GM18858 (cell line): Measurements from ENCODE around the gene ENOX1.
"Not testable (repeated sequence)": the region's sequence is repeated elsewhere in the genome, so short reads cannot be mapped to it uniquely, and the experiment has no call there.

ENCODE experiments used
- ATAC-seq: cut with Tn5 transposase; IDR thresholded peaks from one replicate; pipeline ENCODE4 v1.9.1; 2021; ENCODE audit not compliant: unreplicated experiment

Gene ENOX1

DNA sequence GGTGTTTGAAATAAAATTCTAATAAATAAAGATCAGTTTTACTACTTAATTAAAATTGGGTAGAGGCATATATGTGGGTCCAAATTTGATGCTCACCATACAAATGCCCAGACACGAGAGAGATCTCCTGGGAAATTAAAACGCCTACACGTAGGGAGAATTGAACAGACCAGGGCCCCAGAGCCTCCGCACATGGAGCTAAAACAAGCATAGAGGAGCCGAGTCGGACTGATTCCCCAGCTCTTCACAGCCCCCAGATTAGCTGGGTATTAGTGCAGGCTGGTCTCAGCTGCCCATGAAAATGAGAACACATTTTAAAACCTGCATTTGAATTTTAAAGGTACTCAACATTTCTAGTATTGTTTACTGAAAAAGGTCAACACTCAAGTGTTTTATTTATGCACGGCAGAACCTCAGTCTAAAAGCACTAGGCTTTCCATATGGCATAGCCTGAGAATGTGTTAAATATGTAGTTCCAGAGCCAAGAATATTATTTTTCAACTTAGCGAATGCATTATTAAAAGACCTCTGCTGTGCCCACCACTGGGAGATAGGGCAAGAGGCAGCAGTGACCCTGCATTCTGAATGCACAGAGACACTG is 344.8 kb downstream of the ENOX1 start:
- ATAC-seq = no peak

DNA sequence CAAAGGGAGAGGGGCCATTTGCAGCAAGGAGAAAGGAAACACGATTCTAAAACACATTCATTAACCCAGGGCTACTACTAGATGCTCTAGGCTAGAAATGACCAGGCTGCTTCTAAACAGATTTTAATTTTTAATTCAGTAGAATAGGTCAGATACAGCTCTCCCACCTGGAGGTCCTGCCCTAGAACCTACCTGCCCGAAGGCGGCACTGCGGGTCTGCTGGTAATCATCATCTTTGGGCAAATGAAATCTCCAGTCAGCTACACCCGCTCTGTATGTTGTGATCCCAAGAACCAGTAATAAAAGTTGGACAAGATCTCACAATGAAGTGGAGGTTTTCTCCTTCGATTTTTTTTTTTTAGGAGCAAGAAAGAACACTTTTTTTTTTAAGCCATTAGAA is 345.3 kb downstream of the ENOX1 start:
- no peak for ATAC-seq

DNA sequence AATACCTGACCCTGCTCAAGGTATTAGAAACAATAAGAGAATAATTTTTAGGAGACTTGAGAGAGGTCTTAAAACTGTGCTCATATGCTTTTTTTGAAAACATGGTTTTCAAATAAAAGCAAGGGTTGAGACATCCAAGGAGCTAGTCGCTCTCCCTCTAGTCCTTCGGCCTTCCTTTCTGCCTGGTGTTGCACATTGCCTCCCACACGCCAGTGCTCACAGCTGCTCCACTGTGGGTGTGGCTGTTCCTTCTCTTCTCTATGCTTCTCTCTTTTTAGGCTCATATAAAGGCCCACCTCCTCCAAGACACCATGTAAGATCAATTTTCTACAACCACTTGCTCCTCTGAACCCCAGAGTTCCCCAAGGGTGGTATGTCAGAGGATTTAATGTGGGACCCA is 352.6 kb downstream of the ENOX1 start:
- ATAC-seq = no peak

DNA sequence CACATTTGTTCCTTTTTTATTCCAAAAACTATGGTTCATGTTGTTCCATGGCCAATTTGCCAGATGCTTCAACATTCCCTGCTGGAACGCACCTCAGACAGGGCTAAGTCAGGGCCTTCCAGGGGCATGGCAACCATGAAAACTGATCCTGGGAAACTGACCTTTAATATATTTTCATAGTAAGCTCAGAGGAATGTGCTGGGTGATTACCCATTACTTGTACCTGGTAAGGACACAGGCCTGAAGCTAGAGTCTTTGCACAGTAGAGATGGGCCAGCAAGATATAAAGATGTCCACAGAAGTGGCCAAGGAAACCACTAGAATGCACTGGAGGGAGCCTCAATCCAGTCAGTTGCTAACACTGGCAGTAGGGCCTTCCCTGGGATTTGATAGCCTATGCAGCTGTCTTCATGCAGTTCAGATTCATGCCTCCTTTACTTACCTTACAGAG is 353.1 kb downstream of the ENOX1 start:
- ATAC-seq = no peak

DNA sequence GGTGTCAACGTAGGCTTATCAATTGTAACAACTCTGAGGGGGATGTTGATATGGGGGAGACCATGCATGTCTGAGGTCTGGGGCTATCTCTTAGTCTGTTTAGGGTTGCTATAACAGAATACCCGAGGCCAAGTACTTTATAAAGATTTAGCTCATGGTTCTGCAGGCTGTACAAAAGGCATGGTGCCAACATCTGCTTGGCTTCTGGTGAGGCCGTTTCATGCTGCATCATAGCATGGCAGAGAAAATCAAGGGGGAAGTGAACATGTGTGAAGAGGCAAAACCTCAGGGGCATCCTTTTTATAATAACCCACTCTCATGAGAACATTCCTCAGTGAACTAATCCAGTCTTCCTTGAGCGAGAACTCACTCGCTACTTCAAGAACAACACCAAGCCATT is 353.8 kb downstream of the ENOX1 start:
- ATAC-seq = no peak

DNA sequence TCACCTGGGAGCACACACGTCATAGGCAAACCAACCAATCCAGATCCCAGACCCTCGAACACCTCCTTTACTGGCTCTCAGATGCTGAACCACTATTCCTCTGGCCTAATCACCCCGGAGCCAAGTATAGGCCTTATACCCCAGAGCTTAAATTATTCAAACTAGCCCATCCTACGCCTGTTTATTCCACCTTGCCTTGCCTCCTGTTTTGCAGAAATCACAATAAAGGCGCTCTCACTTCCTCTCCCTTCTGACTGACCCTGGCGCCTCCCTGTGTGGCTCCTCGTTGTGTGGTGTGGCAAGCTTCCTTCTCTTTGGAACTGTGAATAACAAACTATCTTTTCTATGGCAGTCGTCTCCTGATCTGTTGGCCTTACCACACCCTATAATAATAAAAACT is 354.9 kb downstream of the ENOX1 start:
- no peak for ATAC-seq

DNA sequence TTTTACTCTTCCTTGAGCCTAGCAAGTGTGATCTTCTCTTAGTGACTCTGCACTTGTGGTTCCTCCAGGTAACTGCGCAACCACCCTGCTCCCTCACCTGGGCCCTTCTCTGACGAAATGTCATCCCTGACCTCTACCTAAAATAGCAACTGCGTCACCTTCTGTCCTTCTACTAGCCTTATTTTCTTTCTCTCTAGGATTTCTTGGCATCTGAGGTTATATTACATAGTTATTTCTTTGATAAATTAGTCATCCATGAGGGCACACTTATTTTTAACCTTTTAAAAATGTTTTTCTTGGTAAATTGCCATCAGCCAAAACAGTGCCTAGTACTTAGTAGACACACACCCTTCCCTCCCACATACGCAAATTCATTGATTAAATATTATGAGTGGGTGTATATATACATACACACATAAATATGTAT is 355.5 kb downstream of the ENOX1 start:
- ATAC-seq = no peak

DNA sequence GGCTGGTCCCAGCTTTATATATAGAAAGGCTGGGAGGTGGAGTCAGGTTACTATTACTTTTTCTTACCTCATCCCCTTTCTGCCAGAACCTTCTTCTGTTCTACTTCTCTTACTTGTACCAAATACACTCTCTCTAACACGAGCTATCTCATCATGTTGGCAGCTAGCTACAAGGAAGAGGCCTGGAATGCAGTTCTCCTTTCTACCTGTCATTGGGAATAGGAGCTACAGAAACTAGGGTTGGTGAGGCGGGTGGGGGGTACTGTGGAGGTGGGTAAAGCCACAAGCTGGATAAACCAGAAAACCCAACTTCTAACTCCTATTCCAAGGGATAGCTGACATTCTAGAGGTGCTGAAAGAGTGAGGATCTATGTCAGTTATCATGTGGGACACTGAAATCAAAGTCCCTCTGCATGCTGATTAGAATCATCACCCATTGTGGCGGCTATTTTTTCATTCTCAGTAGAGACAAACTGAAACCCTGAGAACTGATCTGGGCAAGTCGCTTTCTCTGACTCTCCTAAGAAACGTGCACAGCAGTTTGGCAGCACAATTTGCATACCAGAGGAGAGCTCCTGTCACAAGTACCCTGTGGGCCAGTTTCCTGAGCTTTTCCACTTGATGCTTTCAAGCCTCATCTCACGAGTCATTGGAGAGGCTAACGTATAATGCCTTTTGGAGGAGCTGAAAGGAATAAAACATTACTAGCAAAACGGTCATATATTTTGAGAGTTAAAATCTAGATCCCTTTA is 358.1 kb downstream of the ENOX1 start:
- no peak for ATAC-seq

DNA sequence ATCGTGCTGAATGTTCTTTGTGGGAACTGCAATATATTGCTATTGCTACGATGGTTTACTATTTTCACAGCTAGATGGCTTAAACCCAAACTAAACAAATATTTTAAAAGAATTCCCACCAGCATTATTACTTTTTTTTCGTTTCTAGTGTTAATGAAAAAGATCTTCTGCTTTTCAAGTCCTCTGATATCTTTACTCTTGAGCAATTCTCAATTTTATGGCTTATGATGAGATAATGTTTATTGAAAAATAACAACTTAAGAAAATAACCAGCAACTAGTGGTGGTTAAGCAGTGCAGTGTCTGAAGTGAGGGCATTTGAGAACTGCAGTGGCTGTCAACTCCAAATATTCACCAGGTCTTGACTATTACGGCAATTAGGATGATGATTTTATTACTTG is 360.4 kb downstream of the ENOX1 start:
- no peak for ATAC-seq

DNA sequence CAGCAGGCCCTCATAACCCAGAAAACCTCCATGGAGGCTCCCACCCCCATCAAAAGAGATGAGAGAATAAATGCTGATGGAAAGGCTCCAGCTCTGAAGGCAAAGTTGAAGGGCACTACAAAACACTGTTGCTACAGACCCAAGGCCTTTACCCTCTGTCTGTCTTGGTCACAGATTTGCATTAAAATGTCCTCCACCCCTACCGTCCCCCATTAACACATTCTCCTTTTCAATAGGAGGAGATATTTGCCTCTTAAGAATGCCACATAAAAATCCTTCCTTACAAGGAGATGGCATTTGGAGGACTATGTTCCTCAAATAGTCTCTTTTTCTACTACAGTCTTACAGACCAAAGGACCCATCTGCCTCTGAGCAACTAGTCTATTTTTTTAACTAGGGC is 361.5 kb downstream of the ENOX1 start:
- no peak for ATAC-seq

DNA sequence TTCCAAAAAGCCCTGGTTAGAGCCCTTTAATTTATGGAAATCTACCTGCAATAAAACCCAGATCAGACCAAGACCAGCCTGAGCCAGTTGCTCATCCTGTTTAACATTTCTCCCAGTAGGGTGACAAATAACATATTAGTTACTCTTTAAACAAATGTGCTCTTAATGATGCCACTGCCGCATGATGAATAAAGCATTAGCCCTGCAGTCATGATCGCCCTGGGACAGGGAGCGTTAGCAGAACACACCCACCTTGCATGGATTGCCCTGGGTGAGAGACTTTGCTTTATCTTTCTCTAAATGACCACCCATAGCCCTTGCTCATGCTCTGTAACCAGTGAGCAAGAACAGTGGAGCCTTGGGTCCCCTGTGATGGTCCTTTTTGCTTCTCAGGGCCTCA is 362.4 kb downstream of the ENOX1 start:
- no peak for ATAC-seq

DNA sequence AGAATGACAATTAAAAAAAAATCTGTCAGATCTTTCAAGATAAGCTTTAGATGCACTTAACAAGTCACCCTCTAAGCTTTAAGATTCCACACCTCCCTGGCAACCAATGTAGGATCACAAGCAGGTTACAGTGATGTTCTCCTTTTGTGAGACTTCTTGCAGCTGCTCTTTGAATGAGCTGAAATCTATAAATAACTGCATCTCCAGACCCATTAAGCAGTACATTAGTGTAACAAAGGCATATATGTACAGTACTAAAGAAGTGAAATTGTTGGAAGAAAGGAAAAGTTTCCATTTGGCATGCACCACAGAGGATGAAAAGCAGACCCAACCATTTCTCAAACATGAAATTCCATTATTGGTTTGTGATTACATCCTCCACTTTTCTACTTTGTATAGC is 364.7 kb downstream of the ENOX1 start:
- no peak for ATAC-seq

DNA sequence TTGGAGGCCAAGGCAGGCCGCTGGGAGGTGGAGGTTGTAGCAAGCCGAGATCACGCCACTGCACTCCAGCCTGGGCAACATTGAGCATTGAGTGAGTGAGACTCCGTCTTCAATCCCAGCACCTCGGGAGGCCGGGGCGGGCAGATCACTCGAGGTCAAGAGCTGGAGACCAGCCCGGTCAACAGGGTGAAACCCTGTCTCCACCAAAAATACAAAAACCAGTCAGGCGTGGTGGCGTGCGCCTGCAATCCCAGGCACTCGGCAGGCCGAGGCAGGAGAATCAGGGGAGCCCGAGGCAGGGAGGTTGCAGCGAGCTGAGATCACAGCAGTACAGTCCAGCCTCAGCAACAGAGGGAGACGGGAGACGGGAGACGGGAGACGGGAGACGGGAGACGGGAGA is 369.9 kb downstream of the ENOX1 start:
- not testable (repeated sequence) for ATAC-seq

DNA sequence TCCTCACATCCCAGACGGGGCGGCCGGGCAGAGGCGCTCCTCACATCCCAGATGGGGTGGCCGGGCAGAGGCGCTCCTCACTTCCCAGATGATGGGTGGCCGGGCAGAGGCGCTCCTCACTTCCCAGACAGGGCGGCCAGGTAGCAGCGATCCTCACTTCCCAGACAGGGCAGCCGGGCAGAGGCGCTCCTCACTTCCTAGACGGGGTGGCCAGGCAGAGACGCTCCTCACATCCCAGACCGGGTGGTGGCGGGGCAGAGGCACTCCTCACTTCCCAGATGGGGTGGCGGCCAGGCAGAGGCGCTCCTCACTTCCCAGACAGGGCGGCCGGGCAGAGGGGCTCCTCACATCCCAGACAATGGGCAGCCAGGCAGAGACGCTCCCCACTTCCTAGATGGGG is 370.4 kb downstream of the ENOX1 start:
- ATAC-seq = not testable (repeated sequence)

DNA sequence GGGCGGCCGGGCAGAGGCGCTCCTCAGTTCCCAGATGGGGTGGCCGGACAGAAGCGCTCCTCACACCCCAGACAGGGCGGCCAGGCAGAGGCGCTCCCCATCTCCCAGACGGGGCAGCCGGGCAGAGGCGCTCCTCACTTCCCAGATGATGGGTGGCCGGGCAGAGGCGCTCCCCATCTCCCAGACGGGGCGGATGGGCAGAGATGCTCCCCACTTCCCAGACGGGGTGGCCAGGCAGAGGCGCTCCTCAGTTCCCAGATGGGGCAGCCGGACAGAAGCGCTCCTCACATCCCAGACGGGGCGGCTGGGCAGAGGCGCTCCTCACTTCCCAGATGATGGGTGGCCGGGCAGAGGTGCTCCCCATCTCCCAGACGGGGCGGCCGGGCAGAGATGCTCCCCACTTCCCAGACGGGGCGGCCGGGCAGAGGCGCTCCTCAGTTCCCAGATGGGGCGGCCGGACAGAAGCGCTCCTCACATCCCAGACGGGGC is 370.8 kb downstream of the ENOX1 start:
- not testable (repeated sequence) for ATAC-seq

DNA sequence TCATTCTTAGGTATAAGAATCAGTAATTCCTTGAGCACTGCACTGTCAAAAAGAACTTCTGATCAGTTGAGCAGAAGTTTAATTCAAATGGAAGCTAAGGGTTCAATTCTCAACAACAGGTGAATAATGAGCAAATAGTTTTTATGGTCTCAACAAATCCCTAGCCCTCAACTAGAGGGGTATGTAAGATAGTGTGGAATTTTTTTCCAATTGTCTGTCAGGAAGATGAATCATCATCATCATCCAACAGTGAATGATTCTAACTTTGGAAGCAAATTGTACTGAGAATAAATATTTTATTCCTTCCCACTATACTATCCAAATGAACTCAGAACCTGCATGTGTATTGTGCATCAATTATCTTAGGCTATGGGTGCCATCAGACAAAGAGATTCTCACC is 372.7 kb downstream of the ENOX1 start:
- no peak for ATAC-seq

DNA sequence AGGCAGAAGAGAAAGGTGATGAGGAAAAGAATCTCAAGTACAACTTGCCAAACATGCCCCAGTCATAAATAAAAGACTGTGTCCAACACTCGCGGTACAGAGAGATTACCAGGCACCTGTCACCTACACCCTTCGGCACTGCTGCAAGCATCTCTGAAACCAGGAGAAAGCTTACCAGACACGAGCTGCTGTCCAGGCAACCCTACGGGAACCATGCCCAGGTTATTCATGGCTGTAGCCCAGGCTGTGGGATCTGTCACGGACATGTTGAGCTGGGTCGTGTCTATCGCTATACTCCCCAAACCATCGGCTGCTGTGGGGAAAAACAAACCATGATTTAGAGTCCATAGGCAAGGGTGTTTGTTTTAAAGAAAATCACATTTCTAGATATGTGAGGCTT is 375.0 kb downstream of the ENOX1 start:
- no peak for ATAC-seq

DNA sequence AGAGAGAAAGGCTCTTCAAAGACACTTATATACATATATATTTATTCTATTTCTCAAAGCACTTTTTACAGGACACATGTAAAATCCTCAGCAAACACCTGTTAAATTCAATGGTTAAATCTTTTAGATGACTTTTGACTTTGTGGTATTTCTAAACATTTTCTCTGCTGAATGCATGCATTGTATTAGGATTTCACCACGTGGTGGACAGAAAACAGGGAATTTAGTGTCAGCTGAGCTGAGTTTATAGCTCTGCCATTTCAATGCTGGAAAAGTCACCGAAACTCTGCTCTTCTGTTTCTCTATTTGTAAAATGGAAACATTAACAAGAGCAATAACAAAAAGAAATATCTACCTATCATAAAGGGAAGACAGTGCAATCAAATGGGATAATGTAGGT is 375.6 kb downstream of the ENOX1 start:
- no peak for ATAC-seq

DNA sequence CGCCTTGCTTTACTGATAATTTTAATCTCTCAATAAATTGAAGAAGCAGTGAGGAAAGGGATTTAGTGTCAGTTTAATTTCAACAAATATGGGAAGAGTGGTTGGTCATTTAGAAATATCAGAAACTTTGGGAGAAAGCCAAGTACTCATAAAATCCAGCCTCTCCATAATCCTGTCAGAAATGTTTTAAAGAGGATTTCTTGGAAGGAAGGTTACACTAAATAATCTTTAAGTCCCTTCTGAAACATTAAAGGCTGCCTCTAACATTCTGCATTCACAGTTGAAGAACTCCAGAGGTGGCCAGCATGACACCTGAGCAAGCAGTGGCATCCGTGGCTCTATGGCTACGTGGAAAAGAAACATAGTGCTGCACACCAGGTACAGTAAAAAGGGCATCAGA is 378.5 kb downstream of the ENOX1 start:
- ATAC-seq = no peak

DNA sequence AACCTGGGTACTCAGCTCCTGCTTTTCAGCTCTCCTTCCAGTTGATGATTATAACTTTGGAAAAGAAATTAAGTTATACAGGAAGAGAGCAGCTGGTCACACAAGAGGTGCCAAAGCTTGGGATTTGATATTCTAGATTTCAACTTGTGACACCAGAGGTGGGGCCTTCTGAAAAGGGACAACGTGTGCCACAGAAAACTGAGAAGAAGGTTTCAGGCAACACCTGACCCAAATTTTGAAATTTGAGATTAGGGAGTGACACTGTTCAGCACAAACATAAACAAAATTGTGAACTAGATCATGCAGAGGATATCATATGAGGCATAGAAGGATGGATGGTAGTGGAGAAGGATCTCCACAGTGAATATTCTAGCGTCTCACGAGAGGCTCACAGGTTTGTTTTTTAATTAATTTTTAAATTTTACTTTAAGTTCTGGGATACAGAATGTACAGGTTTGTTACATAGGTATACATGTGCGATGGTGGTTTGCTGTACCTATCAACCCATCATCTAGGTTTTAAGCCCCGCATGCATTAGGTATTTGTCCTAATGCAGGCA is 379.7 kb downstream of the ENOX1 start:
- no peak for ATAC-seq

DNA sequence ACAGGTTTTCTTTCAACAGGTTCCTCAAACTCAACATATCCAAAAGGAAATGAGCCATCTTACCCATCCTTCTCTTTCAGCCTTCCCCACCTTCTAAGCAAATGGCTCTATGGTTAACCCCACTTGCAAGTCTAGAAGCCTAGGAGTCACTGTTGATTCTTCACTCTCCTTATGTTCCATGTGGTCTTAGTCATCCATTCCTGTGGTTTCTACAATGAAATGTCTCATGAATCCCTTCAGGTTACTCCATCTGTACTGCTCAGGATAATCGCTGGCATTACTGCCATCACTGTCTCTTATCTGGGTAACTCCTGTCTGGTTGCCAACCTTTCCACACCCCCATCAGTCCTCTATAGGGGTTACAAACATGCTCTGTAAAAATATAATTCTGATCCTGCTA is 381.3 kb downstream of the ENOX1 start:
- ATAC-seq = no peak

DNA sequence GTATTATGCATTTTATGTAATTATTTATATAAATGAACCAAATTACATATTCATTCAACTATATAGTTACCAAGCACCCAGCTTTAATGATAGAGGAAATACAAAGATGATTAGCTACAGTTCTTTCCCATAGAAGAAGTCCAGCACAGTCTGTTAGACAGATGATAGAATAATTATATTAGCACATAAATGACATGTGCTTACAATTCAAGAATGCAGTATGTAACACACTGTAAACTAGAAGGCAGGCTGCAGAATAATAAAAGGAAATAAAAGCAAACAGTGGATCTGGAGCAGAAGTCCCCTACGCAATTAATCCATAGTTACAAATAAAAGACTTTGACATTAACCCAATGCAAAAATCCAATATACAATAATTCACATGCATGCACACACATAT is 384.4 kb downstream of the ENOX1 start:
- no peak for ATAC-seq
